CD4-positive, alpha-beta T cell treated with Interleukin-10 for 1 hour (primary cell): ENCODE measurements around the gene HPCAL1.

ENCODE experiments used
- DNase-seq: peaks from one replicate; pipeline ENCODE4 v3.0.0-alpha.2; 2020

HPCAL1 gene

GRCh38 chr2:10357193-10358169 lies 54.8 kb downstream of the HPCAL1 start:
- DNase-seq = no peak

DNA sequence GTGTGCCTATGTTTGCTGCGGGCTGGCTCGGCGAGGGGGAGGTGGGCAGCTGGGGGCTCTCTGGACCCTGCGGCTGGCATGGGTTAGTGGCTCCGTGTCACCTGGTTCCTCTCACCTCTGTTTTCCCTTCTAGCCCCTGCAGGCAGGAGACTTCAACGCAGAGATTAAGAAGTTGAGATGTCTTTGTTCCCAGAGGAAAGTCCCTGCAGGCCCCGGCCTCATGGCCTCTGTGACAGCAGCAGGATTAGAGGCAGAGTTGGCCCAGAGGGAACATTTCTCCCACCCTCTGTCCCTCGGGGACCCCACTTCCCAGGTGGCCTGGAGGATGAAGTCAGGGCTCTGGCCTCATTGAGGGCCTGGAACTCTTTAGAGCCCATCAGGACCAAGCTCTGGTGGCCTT lies 56.5 kb downstream of the HPCAL1 start:
- DNase-seq = no peak

DNA sequence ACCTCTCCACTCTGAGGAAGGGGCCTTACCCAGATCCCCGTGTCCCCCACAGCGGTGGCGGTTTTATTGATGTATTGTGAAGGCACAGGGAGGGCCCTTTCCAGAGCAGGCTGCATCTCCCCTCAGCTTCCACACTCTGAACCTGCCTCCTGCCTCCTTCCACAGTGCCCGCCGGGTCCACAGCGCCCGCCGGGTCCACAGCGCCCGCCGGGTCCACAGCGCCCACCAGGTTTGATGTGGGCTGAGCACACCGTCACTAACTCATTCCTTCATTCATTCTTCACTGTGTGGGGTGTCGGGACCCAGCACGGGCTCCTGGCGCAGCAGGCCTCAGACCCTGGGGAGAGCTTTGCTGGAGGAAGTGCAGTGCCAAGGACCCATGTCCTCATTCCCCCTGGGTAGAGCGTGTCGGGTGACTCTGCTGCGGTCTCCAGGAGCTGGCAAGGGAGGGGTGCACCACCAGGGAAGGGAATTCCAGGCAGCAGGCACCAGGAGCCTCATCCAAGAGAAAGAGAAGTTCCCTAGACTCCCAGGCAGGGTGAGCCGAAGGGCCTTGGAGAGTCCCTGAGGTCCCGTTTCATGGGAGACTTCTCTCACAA lies 57.1 kb downstream of the HPCAL1 start:
- DNase-seq = no peak

DNA sequence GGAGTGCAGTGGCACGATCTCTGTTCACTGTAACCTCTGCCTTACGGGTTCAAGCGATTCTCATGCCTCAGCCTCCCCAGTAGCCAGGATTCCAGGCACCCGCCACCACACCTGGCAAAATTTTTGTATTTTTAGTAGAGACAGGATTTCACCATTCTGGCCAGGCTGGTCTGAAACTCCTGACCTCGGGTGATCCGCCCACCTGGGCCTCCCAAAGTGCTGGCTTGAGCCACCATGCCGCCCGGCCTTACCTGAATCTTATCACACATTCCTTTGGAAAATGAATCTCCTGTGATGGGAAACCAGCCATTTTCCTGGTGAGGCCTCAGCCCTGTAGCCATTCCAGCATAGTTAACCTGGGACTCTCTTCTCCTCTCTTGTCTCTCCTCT lies 57.8 kb downstream of the HPCAL1 start:
- no peak for DNase-seq

- no peak for DNase-seq
Observed at GRCh38 chr2:10360850-10361588, 58.3 kb downstream of the HPCAL1 start.

DNA sequence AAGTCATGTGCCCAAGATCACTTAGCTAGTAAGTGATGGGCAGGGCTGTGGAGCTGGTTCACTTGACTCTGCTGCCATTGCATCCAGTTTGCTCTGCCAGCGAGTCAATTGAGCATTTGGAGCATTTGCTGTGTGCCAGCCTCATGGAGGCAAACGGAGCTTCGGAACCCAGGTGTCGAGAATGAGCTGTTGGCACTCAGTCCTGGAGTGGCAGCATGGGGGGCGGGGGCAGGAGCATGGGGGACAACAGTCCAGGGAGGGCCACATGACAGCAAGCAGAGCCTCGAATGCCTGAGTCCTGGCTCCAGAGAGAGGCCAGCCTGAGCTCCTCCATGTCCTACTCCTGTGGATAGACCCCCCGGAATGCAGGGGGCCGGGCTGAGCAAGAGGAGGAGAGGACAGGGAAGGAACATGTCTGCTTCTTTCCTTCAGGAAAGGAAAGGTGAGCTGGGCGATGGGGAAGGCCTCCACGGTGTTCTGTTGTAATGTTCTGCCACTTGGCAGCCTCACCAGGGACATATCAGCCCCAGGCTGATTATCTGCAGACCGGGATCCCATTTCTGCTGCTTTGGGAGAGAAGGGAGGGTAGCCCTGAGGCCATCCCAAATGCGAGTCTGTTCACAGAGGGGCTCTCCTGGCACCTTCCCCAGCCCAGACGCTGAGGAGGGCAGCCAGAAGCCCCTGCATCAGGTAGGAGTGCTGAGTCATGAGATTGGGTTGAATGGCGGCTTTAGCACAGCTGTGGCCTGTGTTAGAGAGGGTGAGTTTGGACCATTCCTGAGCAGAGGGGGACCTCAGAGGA lies 59.6 kb downstream of the HPCAL1 start:
- no peak for DNase-seq

- no peak for DNase-seq
Observed at GRCh38 chr2:10362898-10363454, 60.3 kb downstream of the HPCAL1 start.

GRCh38 chr2:10363861-10364610 lies 61.3 kb downstream of the HPCAL1 start:
- DNase-seq = no peak

GRCh38 chr2:10365412-10365811 lies 62.7 kb downstream of the HPCAL1 start:
- DNase-seq = no peak

DNA sequence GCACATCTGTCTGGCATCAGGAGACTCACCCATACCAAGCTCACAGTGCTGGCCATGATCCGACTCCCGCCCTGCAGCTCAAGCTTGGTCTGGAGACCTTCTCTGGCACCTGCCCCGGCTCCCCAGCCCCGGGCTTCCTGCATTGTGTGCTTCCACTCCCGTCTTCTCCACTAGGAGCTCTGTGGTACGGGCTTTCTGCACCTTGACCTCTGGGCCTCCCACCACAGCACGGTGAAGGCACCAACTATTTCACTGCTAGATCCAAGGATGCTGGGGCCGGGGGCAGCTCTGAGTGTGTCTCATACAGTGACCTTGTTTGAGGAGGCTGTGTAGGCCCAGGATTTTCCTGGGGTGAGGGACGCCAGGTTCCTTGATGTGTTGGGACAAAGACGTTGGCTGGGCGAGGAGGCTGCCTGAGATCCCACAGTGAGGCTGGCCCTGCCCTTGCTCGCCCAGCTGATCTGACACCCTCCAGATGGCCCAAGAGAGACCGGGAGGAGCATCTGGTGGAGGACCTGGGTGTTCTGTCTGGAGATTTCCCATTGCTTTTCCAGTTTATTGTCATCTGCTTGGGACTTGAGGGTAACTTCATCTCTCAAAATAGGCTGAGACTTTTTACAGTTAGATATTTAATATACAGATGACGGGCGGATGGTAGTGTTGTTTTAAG lies 64.0 kb downstream of the HPCAL1 start:
- DNase-seq = no peak

GRCh38 chr2:10367472-10368439 lies 65.1 kb downstream of the HPCAL1 start:
- DNase-seq = no peak

- no peak for DNase-seq
Observed at GRCh38 chr2:10368491-10369231, 66.0 kb downstream of the HPCAL1 start.

- no peak for DNase-seq
Observed at GRCh38 chr2:10369269-10370255, 66.9 kb downstream of the HPCAL1 start.

GRCh38 chr2:10370390-10370789 lies 67.7 kb downstream of the HPCAL1 start:
- no peak for DNase-seq

DNA sequence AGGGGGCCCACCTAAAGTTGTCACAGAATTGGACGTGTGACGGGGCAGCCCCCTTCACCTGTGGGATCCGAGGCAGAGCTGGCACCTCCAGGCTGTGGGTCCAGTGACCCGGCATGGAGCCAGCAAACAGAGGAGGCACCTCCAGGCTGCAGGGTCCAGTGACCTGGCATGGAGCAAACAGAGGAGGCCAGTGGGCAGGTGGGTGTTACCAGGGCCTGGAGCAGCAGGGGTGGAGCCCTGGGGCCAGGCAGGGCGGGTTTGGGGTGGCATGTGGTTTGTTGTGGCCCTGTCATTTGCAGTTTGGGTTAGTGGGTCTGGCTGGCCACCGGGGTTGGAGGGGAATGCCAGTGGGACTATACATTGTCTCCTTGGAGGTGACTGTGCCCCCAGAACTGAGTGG lies 68.2 kb downstream of the HPCAL1 start:
- DNase-seq = no peak

DNA sequence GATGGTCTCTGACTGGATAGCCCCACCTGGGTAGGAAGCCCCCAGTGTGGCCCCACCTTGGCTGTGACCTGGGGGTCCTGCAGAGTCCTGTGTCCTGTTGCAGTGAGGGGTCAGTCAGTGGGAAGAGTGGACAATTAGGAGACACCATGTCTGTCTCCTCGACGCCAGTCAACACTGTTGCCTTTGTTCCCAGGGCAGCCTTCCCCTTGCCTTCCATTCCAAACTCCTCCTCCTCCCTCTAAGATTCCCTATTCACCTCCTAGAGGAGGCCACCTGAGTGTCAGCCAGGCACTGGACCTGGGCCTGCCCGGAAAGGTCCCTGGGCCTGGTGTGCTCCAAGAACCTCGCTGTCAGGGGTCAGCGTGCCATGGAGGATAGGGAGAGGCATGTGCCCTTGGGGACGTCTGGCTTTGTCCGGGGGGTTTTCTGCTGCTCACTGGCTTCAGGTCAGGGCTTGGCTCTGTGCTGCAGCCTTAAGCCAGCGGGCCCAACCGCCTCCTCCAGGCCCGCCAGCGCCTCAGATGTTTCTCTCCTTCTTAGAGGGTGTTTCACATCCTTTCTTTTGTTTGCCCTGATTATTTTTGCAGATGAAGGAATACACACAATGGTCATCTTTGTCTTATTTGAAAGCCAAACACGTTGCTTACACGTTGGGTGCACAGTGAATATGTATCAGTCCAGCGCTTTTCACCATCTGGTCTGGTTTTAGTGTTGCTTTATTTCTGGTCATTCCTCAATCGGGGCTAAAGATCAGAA lies 68.9 kb downstream of the HPCAL1 start:
- DNase-seq = no peak
